M059J (cell line): ENCODE measurements around the gene OR6N2. TPM values are rescaled to one million over a fixed set of nuclear protein-coding genes. Genes with fewer than 3 reads are reported as not detected.

Experiments used
- DNase-seq: peaks from one replicate; pipeline ENCODE4 v3.0.0-alpha.2; 2012; ENCODE audit warnings: low read depth
- total RNA-seq: library from RNA; depleted of rRNA; stranded (reverse); fragments of >200 nt; shearing (Covaris generic); gene quantifications from 2 replicates; pipeline ENCODE4 v1.2.3, GENCODE V29; 2014; rRNA removed

OR6N2 gene
- total RNA-seq, 1 experiment from 2014 or later, result not detected

GRCh38 chr1:158754420-158754819 lies 26.6 kb downstream of the OR6N2 start, which contains the start of gene OR6K6:
OR6K6 (plus strand) TSS chr1:158754720; CDS start chr1:158754888, 168 bp downstream.
- no peak for DNase-seq

GRCh38 chr1:158752155-158752712 lies 28.8 kb downstream of the OR6N2 start:
- no peak for DNase-seq

- DNase-seq, result no peak
Measured at GRCh38 chr1:158735848-158736247, 45.2 kb downstream of the OR6N2 start.

GRCh38 chr1:158732524-158732923 lies 48.5 kb downstream of the OR6N2 start:
- DNase-seq, result no peak

GRCh38 chr1:158731707-158732106 lies 49.3 kb downstream of the OR6N2 start:
- no peak for DNase-seq

GRCh38 chr1:158730453-158730852 lies 50.6 kb downstream of the OR6N2 start:
- no peak for DNase-seq

- DNase-seq, result no peak
Measured at GRCh38 chr1:158728510-158729225, 52.3 kb downstream of the OR6N2 start.

- DNase-seq, result no peak
Measured at GRCh38 chr1:158724442-158724841, 56.6 kb downstream of the OR6N2 start.

Other genes with a start within 250 kb of the OR6N2 start
- gene OR6Y1, start 226.8 kb downstream of the OR6N2 start, total RNA-seq, result not detected in 2 replicates
- not detected in 2 replicates for gene OR6P1, start 210.6 kb downstream of the OR6N2 start, total RNA-seq
- not detected in 2 replicates for gene OR10X1, start 201.3 kb downstream of the OR6N2 start, total RNA-seq
- gene OR10Z1, start 175.9 kb downstream of the OR6N2 start, total RNA-seq, result not detected in 2 replicates
- gene SPTA1, start 94.5 kb downstream of the OR6N2 start, total RNA-seq, result 0.02 and 0.30 TPM in 2 replicates
- not detected in 2 replicates for gene OR6K2, start 80.6 kb downstream of the OR6N2 start, total RNA-seq
- not detected in 2 replicates for gene OR6K3, start 60.5 kb downstream of the OR6N2 start, total RNA-seq
- gene OR6K6, start 26.5 kb downstream of the OR6N2 start, total RNA-seq, result not detected in 2 replicates
- gene OR6N1, start 9.0 kb downstream of the OR6N2 start, total RNA-seq, result not detected in 2 replicates
- gene MNDA, start 50.1 kb upstream of the OR6N2 start, total RNA-seq, result not detected in 2 replicates
- gene PYHIN1, start 150.3 kb upstream of the OR6N2 start, total RNA-seq, result not detected in 2 replicates
- 75.9 and 103 TPM in 2 replicates for gene IFI16, start 228.7 kb upstream of the OR6N2 start, total RNA-seq